Stimulated activated CD4-positive, alpha-beta T cell treated with anti-CD3 and anti-CD28 coated beads, Interleukin-1b, Interleukin-23, amount 100 ng/mL, for 48 hours (primary cell): ENCODE data around the gene RGS3.

Experiments used
- DNase-seq: peaks from one replicate; pipeline ENCODE4 v3.0.0-alpha.2; 2020

Gene RGS3

GRCh38 chr9:113558632-113559502 is 95.3 kb downstream of the RGS3 start:
- DNase-seq = no peak

- DNase-seq = no peak
These were observed 96.6 kb downstream of the RGS3 start for GRCh38 chr9:113559834-113560800.

GRCh38 chr9:113562653-113563381 is 99.3 kb downstream of the RGS3 start:
- DNase-seq = no peak

GRCh38 chr9:113563826-113564497 is 100.4 kb downstream of the RGS3 start:
- DNase-seq = no peak

GRCh38 chr9:113564498-113565237 is 101.1 kb downstream of the RGS3 start:
- DNase-seq = no peak

GRCh38 chr9:113566016-113566711 is 102.6 kb downstream of the RGS3 start:
- no peak for DNase-seq

- no peak for DNase-seq
These were observed 103.2 kb downstream of the RGS3 start for GRCh38 chr9:113566712-113567071.

- no peak for DNase-seq
These were observed 104.0 kb downstream of the RGS3 start for GRCh38 chr9:113567361-113568080.

- DNase-seq = no peak
These were observed 104.5 kb downstream of the RGS3 start for GRCh38 chr9:113568081-113568435.

- no peak for DNase-seq
These were observed 105.2 kb downstream of the RGS3 start for GRCh38 chr9:113568571-113569321.

- DNase-seq = no peak
These were observed 106.0 kb downstream of the RGS3 start for GRCh38 chr9:113569472-113570060.

GRCh38 chr9:113570106-113570505 is 106.6 kb downstream of the RGS3 start:
- no peak for DNase-seq

- DNase-seq = no peak
These were observed 107.5 kb downstream of the RGS3 start for GRCh38 chr9:113570749-113571711.

GRCh38 chr9:113572076-113572861 is 108.7 kb downstream of the RGS3 start:
- no peak for DNase-seq

GRCh38 chr9:113573046-113573958 is 109.8 kb downstream of the RGS3 start:
- no peak for DNase-seq

- no peak for DNase-seq
These were observed 110.4 kb downstream of the RGS3 start for GRCh38 chr9:113573959-113574352.
